HAP-1 (cell line): Measurements from ENCODE around the gene NUBP2.

ENCODE experiments used
- DNase-seq, 2 experiments: peaks; one replicate each; pipeline ENCODE4 v3.0.0-alpha.2; 2016 to 2020; ENCODE audit warnings: low spot score in 2 of 2
- H3K27me3 ChIP-seq: fragments of 250-450 bp; sonication (Bioruptor Pico); 2 replicates; pipeline ENCODE4 v1.5.1; 2020; ENCODE audit warnings: low read depth, mild to moderate bottlenecking, moderate library complexity
- H3K36me3 ChIP-seq: fragments of 250-450 bp; sonication (Bioruptor Pico); replicated peaks from 2 replicates; pipeline ENCODE4 v1.5.1; 2020; ENCODE audit warnings: mild to moderate bottlenecking
- H3K4me1 ChIP-seq: fragments of 250-450 bp; sonication (Bioruptor Pico); 2 replicates; pipeline ENCODE4 v1.5.1; 2020; ENCODE audit warnings: mild to moderate bottlenecking
- H3K4me3 ChIP-seq: fragments of 250-450 bp; sonication (Bioruptor Pico); 2 replicates; pipeline ENCODE4 v1.5.1; 2020; ENCODE audit warnings: mild to moderate bottlenecking, moderate library complexity
- H3K9me3 ChIP-seq: fragments of 250-450 bp; sonication (Bioruptor Pico); 2 replicates; pipeline ENCODE4 v1.5.1; 2020; ENCODE audit warnings: mild to moderate bottlenecking, moderate library complexity
- in situ Hi-C: fragments of 300-500 bp; cut with MboI; formaldehyde crosslinking; loops from 3 replicates; pipeline ENCODE4 v1.14.3; 2020; ENCODE audit warnings: low sequenced_read_pairs, inconsistent platforms, mixed read lengths

Gene NUBP2

GRCh38 chr16:1763521-1764511, 18.9 kb upstream of the NUBP2 start:
- Histone ChIP-seq H3K27me3 (no peaks in the 10 kb centered on the region), H3K36me3 (peaks cover 39% of the 10 kb centered on the region), H3K9me3 (no peaks in the 10 kb centered on the region), H3K4me1 (no peaks in the 10 kb centered on the region), H3K4me3 (no peak overlapping the region)
- in situ Hi-C loops, result no loop called here
- DNase-seq, result peak in 1 of 2 experiments; percentile 59

- Histone ChIP-seq H3K9me3 (no peaks in the 10 kb centered on the region), H3K36me3 (peaks cover 50% of the 10 kb centered on the region), H3K4me1 (no peaks in the 10 kb centered on the region), H3K27me3 (no peaks in the 10 kb centered on the region), H3K4me3 (no peak overlapping the region)
- in situ Hi-C loops, result no loop called here
- DNase-seq, result no peak
Observed at GRCh38 chr16:1764971-1765370, 17.8 kb upstream of the NUBP2 start.

DNA sequence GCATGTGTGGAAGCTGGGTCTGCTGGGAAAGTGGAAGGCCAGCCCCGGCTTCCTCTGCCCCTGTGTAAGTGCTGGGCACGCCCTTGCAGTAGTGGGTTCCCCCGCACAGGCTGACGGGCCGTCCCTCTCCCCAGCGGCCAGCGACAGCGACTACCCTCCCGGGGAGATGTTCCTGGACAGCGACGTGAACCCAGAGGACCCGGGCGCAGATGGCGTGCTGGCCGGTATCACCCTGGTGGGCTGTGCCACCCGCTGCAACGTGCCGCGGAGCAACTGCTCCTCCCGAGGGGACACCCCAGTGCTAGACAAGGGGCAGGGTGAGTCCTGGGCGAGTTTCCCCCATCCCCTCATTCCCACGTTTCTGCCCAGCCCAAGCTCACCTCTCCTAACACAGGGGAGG, 16.9 kb upstream of the NUBP2 start:
- H3K27me3 ChIP-seq, result no peaks in the 10 kb centered on the region
- H3K36me3 ChIP-seq, result peaks cover 58% of the 10 kb centered on the region
- H3K4me3 ChIP-seq, result no peak overlapping the region
- H3K4me1 ChIP-seq, result 0 out of 2 replicates have a peak, but pooled peaks cover 3% of the 10 kb centered on the region
- in situ Hi-C loops, result no loop called here
- no peaks in the 10 kb centered on the region for H3K9me3 ChIP-seq
- no peak for DNase-seq

- peaks cover 59% of the 10 kb centered on the region for H3K36me3 ChIP-seq
- in situ Hi-C loops, result no loop called here
- 0 out of 2 replicates have a peak, but pooled peaks cover 3% of the 10 kb centered on the region for H3K4me1 ChIP-seq
Observed at GRCh38 chr16:1766231-1766630, 16.5 kb upstream of the NUBP2 start.

GRCh38 chr16:1766701-1767100, 16.1 kb upstream of the NUBP2 start:
- in situ Hi-C loops, result no loop called here
- Histone ChIP-seq H3K4me3 (no peak overlapping the region), H3K27me3 (no peaks in the 10 kb centered on the region), H3K9me3 (no peaks in the 10 kb centered on the region), H3K4me1 (0 out of 2 replicates have a peak, but pooled peaks cover 3% of the 10 kb centered on the region), H3K36me3 (peaks cover 59% of the 10 kb centered on the region)
- DNase-seq, result no peak

More at GRCh38 chr16:1766231-1766630, 16.5 kb upstream of the NUBP2 start:
- DNase-seq, result no peak
- no peak overlapping the region for H3K4me3 ChIP-seq
- H3K9me3 ChIP-seq, result no peaks in the 10 kb centered on the region
- no peaks in the 10 kb centered on the region for H3K27me3 ChIP-seq

DNA sequence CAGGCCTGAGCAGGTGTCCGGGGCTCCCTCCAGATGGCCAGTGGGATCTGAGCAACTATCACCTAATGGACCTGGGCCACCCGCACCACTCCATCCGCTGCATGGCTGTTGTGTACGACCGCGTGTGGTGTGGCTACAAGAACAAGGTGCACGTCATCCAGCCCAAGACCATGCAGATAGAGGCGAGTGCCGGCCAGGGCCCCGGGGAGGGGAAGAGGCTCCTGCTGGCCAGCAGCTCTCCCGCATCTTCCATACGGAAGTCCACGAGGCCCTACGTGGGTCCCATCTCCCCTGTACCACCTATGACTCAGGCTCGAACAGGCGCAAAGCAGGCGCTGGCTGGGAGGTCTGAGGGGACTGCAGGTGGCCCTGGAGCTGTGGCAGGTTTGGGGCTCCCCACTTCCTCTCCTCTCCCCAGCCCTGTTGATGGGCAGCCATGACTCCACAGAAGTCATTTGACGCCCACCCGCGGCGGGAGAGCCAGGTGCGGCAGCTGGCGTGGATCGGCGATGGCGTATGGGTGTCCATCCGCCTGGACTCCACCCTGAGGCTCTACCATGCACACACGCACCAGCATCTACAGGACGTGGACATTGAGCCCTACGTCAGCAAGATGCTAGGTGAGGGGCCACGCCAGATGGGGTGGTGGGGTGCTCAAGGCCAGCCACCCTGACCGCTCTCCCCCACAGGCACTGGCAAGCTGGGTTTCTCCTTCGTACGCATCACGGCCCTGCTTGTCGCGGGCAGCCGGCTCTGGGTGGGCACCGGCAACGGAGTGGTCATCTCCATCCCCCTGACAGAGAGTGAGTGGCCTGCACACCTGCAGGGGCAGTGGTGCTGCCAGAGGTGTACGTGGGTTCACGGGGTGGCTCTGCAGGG, 15.4 kb upstream of the NUBP2 start:
- Histone ChIP-seq H3K36me3 (peaks cover 65% of the 10 kb centered on the region), H3K27me3 (no peaks in the 10 kb centered on the region), H3K9me3 (no peaks in the 10 kb centered on the region), H3K4me1 (0 out of 2 replicates have a peak, but pooled peaks cover 3% of the 10 kb centered on the region), H3K4me3 (no peak overlapping the region)
- in situ Hi-C loops, result no loop called here
- DNase-seq, result no peak

GRCh38 chr16:1768061-1768766, 14.5 kb upstream of the NUBP2 start:
- in situ Hi-C loops, result no loop called here
- H3K4me3 ChIP-seq, result no peak overlapping the region
- no peaks in the 10 kb centered on the region for H3K9me3 ChIP-seq
- H3K27me3 ChIP-seq, result no peaks in the 10 kb centered on the region
- 0 out of 2 replicates have a peak, but pooled peaks cover 3% of the 10 kb centered on the region for H3K4me1 ChIP-seq
- no peak for DNase-seq
- H3K36me3 ChIP-seq, result peaks cover 65% of the 10 kb centered on the region

- no peak overlapping the region for H3K4me3 ChIP-seq
- no peaks in the 10 kb centered on the region for H3K9me3 ChIP-seq
- H3K4me1 ChIP-seq, result 0 out of 2 replicates have a peak, but pooled peaks cover 3% of the 10 kb centered on the region
- H3K27me3 ChIP-seq, result no peaks in the 10 kb centered on the region
- DNase-seq, result no peak
- in situ Hi-C loops, result no loop called here
- peaks cover 65% of the 10 kb centered on the region for H3K36me3 ChIP-seq
Observed at GRCh38 chr16:1768767-1769401, 13.9 kb upstream of the NUBP2 start.

- Histone ChIP-seq H3K4me1 (peaks cover 6% of the 10 kb centered on the region; the same call in 1 of the 2 replicates), H3K9me3 (no peaks in the 10 kb centered on the region), H3K27me3 (no peaks in the 10 kb centered on the region), H3K36me3 (peaks cover 57% of the 10 kb centered on the region), H3K4me3 (no peak overlapping the region)
- in situ Hi-C loops, result loop anchor here (5.0 kb wide), 1 partner anchor 62 kb away; the partner anchor contains the start of gene MAPK8IP3
- DNase-seq, result no peak
Observed at GRCh38 chr16:1769402-1770300, 13.1 kb upstream of the NUBP2 start.

- Histone ChIP-seq H3K36me3 (peaks cover 61% of the 10 kb centered on the region), H3K9me3 (no peaks in the 10 kb centered on the region), H3K27me3 (no peaks in the 10 kb centered on the region), H3K4me3 (peak overlapping the region; percentile 86), H3K4me1 (peaks cover 6% of the 10 kb centered on the region; the same call in 1 of the 2 replicates)
- in situ Hi-C loops, result loop anchor here (5.0 kb wide), 1 partner anchor 63 kb away; the partner anchor contains the start of gene MAPK8IP3
- no peak for DNase-seq
Observed at GRCh38 chr16:1770328-1771187, 12.2 kb upstream of the NUBP2 start.

- H3K9me3 ChIP-seq, result no peaks in the 10 kb centered on the region
- in situ Hi-C loops, result loop anchor here (5.0 kb wide), 1 partner anchor 64 kb away; the partner anchor contains the start of gene MAPK8IP3
- peak within 1 kb of the TSS; percentile 86 for H3K4me3 ChIP-seq
- H3K36me3 ChIP-seq, result peaks cover 59% of the 10 kb centered on the region
- DNase-seq, result peak; percentile 38 to 87
- H3K27me3 ChIP-seq, result no peaks in the 10 kb centered on the region
- peaks cover 6% of the 10 kb centered on the region; the same call in 1 of the 2 replicates for H3K4me1 ChIP-seq
Observed at GRCh38 chr16:1771188-1771863, 11.4 kb upstream of the NUBP2 start, which contains the start of gene NME3. Gene NME3 (minus strand): TSS chr16:1771543. CDS start chr16:1771534, 9 bp downstream.
